ENCODE data around the gene ARSG.
A peak's percentile ranks its signal among the peaks of the same experiment; 100 is the strongest.
"Not testable (repeated sequence)": the region's sequence is repeated elsewhere in the genome, so short reads cannot be mapped to it uniquely, and the experiment has no call there.

The ARSG gene

GRCh38 chr17:68304706-68305105, 13.4 kb downstream of the ARSG start:
- FAIRE-seq (no peak), DNase-seq (ENCODE audit: low spot score) (no peak)

GRCh38 chr17:68305142-68305541, 13.8 kb downstream of the ARSG start:
- FAIRE-seq, result no peak
- no peak for DNase-seq (ENCODE audit: low spot score)

GRCh38 chr17:68306819-68307218, 15.5 kb downstream of the ARSG start:
- FAIRE-seq (no peak), DNase-seq (ENCODE audit: low spot score) (no peak)

DNA sequence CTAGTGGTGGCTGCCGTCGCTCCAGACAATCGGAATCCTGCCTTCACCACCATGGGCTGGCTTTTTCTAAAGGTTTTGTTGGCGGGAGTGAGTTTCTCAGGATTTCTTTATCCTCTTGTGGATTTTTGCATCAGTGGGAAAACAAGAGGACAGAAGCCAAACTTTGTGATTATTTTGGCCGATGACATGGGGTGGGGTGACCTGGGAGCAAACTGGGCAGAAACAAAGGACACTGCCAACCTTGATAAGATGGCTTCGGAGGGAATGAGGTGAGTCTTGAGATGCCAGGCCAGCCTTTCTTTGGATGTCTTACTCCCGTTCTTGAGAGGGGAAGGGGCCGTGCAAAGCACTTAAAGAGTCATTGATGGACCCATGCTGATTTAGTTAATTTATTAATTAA, 16.1 kb downstream of the ARSG start:
- FAIRE-seq (no peak), DNase-seq (ENCODE audit: low spot score) (no peak)

DNA sequence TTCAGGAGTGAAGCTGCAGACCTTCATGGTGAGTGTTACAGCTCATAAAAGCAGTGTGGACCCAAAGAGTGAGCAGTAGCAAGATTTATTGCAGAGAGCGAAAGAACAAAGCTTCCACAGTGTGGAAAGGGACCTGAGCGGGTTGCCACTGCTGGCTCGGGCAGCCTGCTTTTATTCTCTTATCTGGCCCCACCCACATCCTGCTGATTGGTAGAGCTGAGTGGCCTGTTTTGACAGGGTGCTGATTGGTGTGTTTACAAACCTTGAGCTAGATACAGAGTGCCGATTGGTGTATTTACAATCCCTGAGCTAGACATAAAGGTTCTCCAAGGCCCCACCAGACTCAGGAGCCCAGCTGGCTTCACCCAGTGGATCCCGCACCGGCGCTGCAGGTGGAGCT, 17.2 kb downstream of the ARSG start:
- not testable (repeated sequence) for DNase-seq (ENCODE audit: low spot score); FAIRE-seq

- not testable (repeated sequence) for DNase-seq (ENCODE audit: low spot score); FAIRE-seq
Measured at GRCh38 chr17:68309066-68309670, 17.9 kb downstream of the ARSG start.

GRCh38 chr17:68310152-68310551, 18.9 kb downstream of the ARSG start:
- FAIRE-seq (no peak), DNase-seq (ENCODE audit: low spot score) (no peak)

DNA sequence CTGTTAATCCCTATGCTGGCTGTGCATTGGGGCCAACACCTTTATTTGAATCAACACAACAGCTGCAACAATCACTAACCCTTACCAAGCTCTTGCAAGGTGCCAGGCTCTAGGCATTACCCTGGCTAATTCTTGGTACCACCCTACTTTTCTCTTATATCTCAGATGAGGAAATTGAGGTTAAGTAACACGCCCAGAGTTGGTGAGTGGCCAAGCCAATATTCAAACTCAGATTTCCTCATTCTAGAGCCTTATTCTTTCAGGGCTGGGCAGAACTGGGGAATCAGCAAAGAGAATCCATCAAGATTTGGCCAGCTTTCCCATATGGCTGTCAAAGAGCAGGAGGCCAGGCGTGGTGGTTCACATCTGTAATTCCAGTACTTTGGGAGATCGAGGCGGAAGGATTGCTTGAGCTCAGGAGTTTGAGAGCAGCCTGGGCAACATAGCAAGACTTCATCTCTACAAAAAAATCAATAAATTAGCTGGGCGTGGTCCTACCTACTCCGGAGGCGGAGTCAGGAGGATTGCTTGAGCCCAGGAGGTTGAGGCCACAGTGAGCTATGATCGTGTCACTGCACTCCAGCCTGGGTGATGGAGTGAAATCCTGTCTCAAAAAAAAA, 23.7 kb downstream of the ARSG start:
- FAIRE-seq (no peak), DNase-seq (ENCODE audit: low spot score) (no peak)

DNA sequence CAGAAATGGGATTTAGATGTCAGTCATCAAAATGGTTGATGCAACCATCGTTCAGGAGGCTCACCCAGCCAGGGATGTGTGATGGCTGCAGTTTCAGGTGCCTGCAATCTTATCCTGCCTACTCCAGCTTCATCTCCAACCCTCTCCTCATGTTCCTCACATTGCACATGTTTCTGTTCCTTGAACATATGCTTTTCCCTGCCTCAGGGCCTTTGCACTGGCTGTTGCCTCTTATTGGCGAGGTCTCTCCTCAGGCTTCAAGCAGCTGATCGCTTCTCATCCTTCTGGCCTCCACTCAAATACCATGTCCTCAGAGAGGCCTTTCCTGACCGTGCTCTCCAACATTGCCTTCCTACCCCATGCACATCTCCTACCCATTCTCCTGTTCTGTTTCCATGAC, 24.6 kb downstream of the ARSG start:
- no peak for FAIRE-seq
- no peak for DNase-seq (ENCODE audit: low spot score)

GRCh38 chr17:68317458-68317857, 26.2 kb downstream of the ARSG start:
- no peak for FAIRE-seq
- no peak for DNase-seq (ENCODE audit: low spot score)

GRCh38 chr17:68318103-68318991, 27.1 kb downstream of the ARSG start:
- FAIRE-seq (peak; percentile 63), DNase-seq (ENCODE audit: low spot score) (peak; percentile 71)

- DNase-seq (ENCODE audit: low spot score) (no peak), FAIRE-seq (no peak)
Measured at GRCh38 chr17:68319410-68320162, 28.3 kb downstream of the ARSG start.

- FAIRE-seq (no peak), DNase-seq (ENCODE audit: low spot score) (no peak)
Measured at GRCh38 chr17:68320311-68320865, 29.1 kb downstream of the ARSG start.

- FAIRE-seq (no peak), DNase-seq (ENCODE audit: low spot score) (no peak)
Measured at GRCh38 chr17:68320943-68321555, 29.8 kb downstream of the ARSG start.

DNA sequence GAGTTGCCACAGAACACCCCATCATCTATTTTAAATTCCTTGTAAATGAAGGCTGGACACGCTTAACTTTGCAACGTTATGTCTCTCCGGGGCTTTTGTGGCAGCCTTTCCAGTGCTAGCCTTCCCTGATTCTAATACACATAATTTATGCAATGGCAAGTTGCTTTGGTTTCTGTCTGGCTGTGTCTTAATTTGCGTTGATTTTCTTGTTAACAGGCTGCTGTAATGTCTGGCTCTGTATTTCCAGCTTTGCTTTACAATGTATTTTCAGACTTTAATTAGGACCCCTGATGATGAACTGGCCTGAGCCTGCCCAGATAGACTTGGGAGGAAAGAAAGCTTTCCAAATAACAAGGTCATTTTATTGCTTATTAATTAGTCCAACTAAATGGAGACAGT, 30.3 kb downstream of the ARSG start:
- FAIRE-seq (no peak), DNase-seq (ENCODE audit: low spot score) (no peak)

GRCh38 chr17:68322630-68323029, 31.3 kb downstream of the ARSG start:
- DNase-seq (ENCODE audit: low spot score) (no peak), FAIRE-seq (no peak)

GRCh38 chr17:68324114-68324513, 32.8 kb downstream of the ARSG start:
- no peak for FAIRE-seq
- no peak for DNase-seq (ENCODE audit: low spot score)

- DNase-seq (ENCODE audit: low spot score) (no peak), FAIRE-seq (no peak)
Measured at GRCh38 chr17:68324654-68325336, 33.5 kb downstream of the ARSG start.

GRCh38 chr17:68325961-68326360, 34.7 kb downstream of the ARSG start:
- FAIRE-seq, result no peak

DNA sequence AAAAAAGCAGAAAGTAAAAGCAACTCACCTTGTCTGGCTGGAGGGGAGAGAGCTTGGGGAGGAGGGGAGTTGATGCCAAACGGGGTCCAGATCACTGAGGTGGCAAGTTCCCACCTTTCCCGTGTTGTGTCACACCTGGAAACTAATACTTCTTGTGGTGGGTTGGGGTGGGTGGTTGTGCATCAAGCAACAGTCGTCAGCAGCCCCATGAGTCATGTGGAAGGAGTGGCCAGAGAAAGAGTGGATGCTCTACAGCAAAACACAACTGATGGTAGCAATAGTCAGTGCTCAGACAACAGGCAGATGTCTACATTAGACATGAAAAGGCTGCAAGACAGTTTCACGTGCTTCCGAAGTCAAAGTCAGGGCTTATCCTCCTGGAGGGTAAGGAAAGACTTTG, 35.4 kb downstream of the ARSG start:
- no peak for FAIRE-seq
- DNase-seq (ENCODE audit: low spot score), result no peak

More at GRCh38 chr17:68325961-68326360, 34.7 kb downstream of the ARSG start:
- DNase-seq (ENCODE audit: low spot score), result no peak

All from RCC 7860 (cell line).